ENCODE measurements around the gene CTIF.

DNA sequence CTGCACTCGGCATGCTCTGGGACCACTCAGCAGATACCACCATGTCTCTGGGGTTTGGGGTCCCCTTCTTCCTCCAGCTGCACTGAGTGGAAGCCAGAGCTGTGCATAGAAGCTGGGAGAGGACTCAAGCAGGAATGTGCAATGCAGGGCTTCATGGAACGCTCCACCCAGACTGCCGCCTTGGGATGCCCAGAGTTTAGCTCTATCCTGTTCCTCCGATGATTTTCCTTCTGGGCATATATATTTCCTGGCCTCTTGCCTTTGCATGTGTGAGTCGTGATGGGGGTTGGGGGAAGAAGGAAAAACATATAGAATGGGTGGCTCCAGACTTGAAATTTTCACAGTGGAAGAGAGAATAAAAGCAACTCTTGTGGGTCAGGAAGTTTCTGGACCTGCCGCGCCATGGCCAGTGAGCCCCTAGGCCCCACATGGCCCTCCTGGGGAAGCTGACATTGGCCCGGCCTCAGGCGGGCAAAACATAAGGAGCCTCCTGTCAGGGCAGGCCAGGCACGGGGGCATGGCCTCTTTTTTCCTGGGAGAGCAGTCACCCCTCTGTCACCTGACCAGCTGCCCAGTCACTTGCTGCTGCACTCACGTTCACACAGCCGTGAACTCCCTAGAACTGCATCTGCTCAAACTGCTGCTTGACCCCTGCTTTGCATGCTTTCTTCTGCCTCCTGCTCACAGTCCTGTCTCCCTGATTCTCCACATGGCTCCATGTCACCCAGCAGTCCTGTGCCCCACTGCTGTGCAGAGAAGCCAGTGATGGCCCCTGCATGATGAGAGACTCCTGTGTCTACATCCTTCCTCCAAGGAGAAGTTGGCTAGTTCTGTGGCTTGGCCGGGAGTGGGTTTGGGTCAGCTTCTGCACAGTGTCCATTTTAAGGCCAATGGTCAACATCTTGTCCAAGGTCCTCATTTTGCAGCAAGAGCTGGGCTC lies 197.8 kb downstream of the CTIF start:
- TF ChIP-seq, protein P1, sequence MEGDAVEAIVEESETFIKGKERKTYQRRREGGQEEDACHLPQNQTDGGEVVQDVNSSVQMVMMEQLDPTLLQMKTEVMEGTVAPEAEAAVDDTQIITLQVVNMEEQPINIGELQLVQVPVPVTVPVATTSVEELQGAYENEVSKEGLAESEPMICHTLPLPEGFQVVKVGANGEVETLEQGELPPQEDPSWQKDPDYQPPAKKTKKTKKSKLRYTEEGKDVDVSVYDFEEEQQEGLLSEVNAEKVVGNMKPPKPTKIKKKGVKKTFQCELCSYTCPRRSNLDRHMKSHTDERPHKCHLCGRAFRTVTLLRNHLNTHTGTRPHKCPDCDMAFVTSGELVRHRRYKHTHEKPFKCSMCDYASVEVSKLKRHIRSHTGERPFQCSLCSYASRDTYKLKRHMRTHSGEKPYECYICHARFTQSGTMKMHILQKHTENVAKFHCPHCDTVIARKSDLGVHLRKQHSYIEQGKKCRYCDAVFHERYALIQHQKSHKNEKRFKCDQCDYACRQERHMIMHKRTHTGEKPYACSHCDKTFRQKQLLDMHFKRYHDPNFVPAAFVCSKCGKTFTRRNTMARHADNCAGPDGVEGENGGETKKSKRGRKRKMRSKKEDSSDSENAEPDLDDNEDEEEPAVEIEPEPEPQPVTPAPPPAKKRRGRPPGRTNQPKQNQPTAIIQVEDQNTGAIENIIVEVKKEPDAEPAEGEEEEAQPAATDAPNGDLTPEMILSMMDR (IDR thresholded peaks at IDR 0.05; ENCODE audit: poor library complexity, severe bottlenecking), result no peak
- TF ChIP-seq TAF1 (IDR thresholded peaks at IDR 0.05; ENCODE audit: low read depth) (no peak), SMC3 (conservative IDR thresholded peaks at IDR 0.05; ENCODE audit: poor library complexity) (no peak)
- TF ChIP-seq, protein P2, sequence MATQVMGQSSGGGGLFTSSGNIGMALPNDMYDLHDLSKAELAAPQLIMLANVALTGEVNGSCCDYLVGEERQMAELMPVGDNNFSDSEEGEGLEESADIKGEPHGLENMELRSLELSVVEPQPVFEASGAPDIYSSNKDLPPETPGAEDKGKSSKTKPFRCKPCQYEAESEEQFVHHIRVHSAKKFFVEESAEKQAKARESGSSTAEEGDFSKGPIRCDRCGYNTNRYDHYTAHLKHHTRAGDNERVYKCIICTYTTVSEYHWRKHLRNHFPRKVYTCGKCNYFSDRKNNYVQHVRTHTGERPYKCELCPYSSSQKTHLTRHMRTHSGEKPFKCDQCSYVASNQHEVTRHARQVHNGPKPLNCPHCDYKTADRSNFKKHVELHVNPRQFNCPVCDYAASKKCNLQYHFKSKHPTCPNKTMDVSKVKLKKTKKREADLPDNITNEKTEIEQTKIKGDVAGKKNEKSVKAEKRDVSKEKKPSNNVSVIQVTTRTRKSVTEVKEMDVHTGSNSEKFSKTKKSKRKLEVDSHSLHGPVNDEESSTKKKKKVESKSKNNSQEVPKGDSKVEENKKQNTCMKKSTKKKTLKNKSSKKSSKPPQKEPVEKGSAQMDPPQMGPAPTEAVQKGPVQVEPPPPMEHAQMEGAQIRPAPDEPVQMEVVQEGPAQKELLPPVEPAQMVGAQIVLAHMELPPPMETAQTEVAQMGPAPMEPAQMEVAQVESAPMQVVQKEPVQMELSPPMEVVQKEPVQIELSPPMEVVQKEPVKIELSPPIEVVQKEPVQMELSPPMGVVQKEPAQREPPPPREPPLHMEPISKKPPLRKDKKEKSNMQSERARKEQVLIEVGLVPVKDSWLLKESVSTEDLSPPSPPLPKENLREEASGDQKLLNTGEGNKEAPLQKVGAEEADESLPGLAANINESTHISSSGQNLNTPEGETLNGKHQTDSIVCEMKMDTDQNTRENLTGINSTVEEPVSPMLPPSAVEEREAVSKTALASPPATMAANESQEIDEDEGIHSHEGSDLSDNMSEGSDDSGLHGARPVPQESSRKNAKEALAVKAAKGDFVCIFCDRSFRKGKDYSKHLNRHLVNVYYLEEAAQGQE (IDR thresholded peaks at IDR 0.05; ENCODE audit: borderline replicate concordance), result no peak

Data from neural cell (in vitro differentiated cells).